ENCODE measurements around the gene BID. TPM values are rescaled to one million over a fixed set of nuclear protein-coding genes. Genes with fewer than 3 reads are reported as not detected.
A peak's percentile ranks its signal among the peaks of the same experiment; 100 is the strongest.

BID gene
- total and polyA plus RNA-seq, 8 donors: 3.2 to 15.7 (median 7.9) TPM

DNA sequence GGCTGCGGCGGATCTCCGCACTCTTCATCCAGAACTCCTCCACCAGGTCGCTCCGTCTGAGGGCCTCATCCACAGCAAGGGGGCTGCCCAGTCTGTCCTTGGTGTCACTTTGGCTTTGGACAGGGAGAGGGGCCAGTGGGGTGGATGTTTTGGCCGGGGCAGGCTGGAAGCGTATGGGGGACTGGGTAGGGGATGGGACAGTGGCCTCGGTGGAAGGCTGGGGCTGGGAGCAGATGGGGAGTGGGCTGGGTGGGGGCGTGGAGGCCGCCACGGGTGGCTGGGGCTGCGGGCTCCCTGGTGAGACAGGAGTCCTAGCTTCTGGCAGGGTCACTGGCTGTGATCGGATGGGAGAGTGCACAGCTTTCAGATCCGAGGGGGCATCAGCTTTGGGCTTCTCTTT, 44.4 kb upstream of the BID start:
- no peaks in the 10 kb centered on the region for H3K9me3 ChIP-seq
- H3K4me3 ChIP-seq: no peak overlapping the region
- TF ChIP-seq, protein P1, sequence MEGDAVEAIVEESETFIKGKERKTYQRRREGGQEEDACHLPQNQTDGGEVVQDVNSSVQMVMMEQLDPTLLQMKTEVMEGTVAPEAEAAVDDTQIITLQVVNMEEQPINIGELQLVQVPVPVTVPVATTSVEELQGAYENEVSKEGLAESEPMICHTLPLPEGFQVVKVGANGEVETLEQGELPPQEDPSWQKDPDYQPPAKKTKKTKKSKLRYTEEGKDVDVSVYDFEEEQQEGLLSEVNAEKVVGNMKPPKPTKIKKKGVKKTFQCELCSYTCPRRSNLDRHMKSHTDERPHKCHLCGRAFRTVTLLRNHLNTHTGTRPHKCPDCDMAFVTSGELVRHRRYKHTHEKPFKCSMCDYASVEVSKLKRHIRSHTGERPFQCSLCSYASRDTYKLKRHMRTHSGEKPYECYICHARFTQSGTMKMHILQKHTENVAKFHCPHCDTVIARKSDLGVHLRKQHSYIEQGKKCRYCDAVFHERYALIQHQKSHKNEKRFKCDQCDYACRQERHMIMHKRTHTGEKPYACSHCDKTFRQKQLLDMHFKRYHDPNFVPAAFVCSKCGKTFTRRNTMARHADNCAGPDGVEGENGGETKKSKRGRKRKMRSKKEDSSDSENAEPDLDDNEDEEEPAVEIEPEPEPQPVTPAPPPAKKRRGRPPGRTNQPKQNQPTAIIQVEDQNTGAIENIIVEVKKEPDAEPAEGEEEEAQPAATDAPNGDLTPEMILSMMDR (IDR thresholded peaks at IDR 0.05): no peak
- intact Hi-C loops (cut with DNase I): no loop called here
- ATAC-seq: no peak
- WGBS, 2 donors: 92 to 93% methylated on average over 14 of the region's 14 CpGs
- DNase-seq: peak in 1 of 6 donors; percentile 64
- H3K36me3 ChIP-seq: peaks cover 0 to 35% (median 8%) of the 10 kb centered on the region in 3 donors
- H3K4me1 ChIP-seq: no peaks in the 10 kb centered on the region
- no peak for FAIRE-seq
- no peaks in the 10 kb centered on the region for H3K27me3 ChIP-seq
- H3K27ac ChIP-seq: no peak overlapping the region

DNA sequence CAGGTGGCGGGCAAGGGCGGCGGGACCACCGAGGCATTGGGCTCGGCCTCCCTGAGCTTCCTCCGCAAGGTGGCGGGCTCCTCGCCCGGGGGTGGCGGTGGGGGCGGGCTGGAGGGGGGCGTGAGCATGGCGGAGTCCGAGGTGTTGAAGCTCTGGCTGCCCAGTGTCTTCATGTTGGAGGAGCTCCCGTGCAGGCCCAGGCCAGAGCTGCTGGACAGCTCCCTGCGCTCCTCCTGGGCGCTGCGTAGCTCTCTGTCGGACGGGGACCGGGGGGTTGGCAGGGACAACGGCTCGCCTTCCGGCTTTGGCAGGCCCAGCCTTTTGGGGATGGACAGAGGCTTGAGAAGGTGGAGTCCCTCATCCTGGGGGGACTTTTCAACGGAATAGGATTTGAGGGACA, 43.9 kb upstream of the BID start:
- Histone ChIP-seq H3K36me3 (peaks cover 0 to 35% (median 8%) of the 10 kb centered on the region in 3 donors), H3K27me3 (no peaks in the 10 kb centered on the region), H3K9me3 (no peaks in the 10 kb centered on the region), H3K4me1 (no peaks in the 10 kb centered on the region), H3K27ac (no peak overlapping the region), H3K4me3 (no peak overlapping the region)
- 92 to 94% methylated on average over 25 of the region's 25 CpGs for WGBS, 2 donors
- peak in 1 of 6 donors; percentile 62 for DNase-seq
- ATAC-seq: no peak
- FAIRE-seq: no peak
- TF ChIP-seq, protein P1 (IDR thresholded peaks at IDR 0.05): no peak
- intact Hi-C loops (cut with DNase I): no loop called here

DNA sequence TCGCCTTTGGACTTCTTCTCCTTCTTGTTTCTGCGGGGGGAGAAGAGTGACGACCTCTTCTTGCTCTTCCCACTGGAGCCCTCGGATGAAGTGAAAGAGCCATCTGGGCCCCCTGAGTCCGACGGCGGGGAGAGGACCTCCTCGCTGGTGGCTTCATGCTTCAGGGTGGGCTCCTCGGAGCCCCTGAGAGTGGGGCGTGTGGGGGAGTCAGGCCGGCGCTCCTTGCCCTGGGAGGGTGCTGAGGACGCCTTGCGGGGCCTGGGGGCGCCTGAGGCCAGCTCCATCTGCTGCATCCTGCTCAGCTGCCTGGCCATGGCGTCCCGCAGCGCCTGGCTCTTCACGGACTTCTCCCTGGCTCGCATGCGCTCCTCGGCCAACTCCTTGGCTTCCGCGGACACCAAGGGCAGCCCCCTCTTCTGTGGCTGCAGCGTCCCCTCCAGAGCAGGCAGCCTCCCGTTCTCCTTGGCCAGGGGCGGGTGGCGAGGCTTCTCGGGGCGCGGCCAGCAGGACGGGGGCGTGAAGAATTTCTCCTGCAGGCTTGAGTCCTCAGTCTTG, 43.3 kb upstream of the BID start:
- Histone ChIP-seq H3K27ac (no peak overlapping the region), H3K9me3 (no peaks in the 10 kb centered on the region), H3K36me3 (peaks cover 0 to 35% (median 8%) of the 10 kb centered on the region in 3 donors), H3K4me3 (no peak overlapping the region), H3K4me1 (no peaks in the 10 kb centered on the region), H3K27me3 (no peaks in the 10 kb centered on the region)
- FAIRE-seq: no peak
- TF ChIP-seq, protein P1 (IDR thresholded peaks at IDR 0.05): no peak
- DNase-seq: peak in 1 of 6 donors; percentile 64
- intact Hi-C loops (cut with DNase I): no loop called here
- no peak for ATAC-seq
- WGBS, 2 donors: 95 to 96% methylated on average over 32 to 33 of the region's 33 CpGs

DNA sequence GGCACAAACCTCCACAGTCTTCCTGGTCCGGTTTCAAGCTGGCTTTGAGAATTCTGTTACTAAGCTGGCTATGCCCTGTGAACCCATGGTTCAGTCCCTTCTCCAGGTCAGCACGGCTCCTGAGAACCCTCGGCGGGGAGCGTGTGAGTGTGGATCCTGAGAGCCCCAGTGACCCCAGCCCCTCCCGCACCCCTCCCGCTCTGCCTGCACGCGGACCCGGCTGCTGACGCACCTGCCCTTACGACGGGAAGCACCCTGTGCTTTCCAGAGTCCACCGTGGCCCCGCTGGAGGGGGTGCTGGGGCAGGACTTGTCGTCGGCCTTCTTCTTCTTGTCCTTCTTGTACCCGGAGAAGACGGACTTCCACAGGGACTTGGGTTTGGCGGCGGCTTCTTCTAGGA, 42.8 kb upstream of the BID start:
- FAIRE-seq (no peak), ATAC-seq (no peak), DNase-seq (peak in 1 of 6 donors; percentile 67)
- Histone ChIP-seq H3K27ac (no peak overlapping the region), H3K36me3 (peaks cover 0 to 36% (median 8%) of the 10 kb centered on the region in 3 donors), H3K9me3 (no peaks in the 10 kb centered on the region), H3K27me3 (no peaks in the 10 kb centered on the region), H3K4me1 (no peaks in the 10 kb centered on the region), H3K4me3 (no peak overlapping the region)
- intact Hi-C loops (cut with DNase I): no loop called here
- TF ChIP-seq, protein P1 (IDR thresholded peaks at IDR 0.05): no peak
- 95 to 98% methylated on average over 21 of the region's 21 CpGs for WGBS, 2 donors

DNA sequence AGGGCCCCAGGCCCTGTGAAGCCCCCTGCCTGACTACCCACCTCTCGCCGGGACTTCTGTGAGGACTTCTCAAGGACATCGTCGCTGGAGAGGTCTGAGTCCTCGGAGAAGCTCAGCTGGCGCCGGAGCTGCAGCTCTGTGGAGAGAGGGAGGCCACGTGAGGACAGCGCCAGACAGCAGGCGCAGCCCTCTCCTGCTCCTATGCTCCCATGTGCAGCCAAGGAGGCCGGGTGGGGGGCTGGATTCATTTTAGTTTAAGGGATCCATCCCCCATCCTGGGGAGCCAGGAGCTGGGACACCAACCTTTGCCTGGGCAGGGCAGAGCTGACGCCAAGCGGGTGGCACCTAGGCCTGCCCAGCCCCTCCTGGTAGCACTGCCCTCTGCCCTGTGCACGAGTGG, 42.4 kb upstream of the BID start:
- peaks cover 0 to 37% (median 8%) of the 10 kb centered on the region in 3 donors for H3K36me3 ChIP-seq
- DNase-seq: peak in 1 of 6 donors; percentile 58

More for the DNA sequence above, 42.4 kb upstream of the BID start:
- no peaks in the 10 kb centered on the region for H3K4me1 ChIP-seq
- FAIRE-seq (no peak), ATAC-seq (no peak)
- intact Hi-C loops (cut with DNase I): no loop called here
- WGBS, 2 donors: 91 to 92% methylated on average over 14 of the region's 14 CpGs
- no peaks in the 10 kb centered on the region for H3K27me3 ChIP-seq
- no peak overlapping the region for H3K27ac ChIP-seq
- H3K4me3 ChIP-seq: no peak overlapping the region
- H3K9me3 ChIP-seq: no peaks in the 10 kb centered on the region
- TF ChIP-seq, protein P1 (IDR thresholded peaks at IDR 0.05): no peak

Measured in pancreas (tissue), 10 donors.